ENCODE data around the gene LRRC26.

Gene LRRC26

DNA sequence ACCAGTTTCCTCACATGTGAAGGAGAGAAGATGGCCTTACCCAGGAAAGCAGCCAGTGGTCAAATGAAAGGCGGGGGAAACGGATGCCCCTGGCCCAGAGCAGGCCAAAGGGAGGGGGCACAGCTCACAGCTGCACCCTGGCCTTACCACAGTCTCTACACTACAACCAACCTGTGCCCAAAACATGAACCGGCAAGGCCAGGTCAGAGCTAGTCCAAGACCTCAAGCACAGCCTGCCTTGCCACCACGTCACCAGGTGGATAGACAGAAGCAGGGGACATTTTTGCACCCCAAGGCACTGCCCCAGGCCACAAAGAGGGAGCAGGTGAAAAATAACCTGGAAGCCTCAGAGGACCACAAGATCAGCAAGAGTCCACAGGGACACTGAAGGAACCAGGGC, 26.4 kb downstream of the LRRC26 start:
- no peak for TF ChIP-seq EZH2 (IDR thresholded peaks at IDR 0.05; ENCODE audit: borderline replicate concordance, low read depth, low read length, severe bottlenecking)
- TF ChIP-seq, protein P1, sequence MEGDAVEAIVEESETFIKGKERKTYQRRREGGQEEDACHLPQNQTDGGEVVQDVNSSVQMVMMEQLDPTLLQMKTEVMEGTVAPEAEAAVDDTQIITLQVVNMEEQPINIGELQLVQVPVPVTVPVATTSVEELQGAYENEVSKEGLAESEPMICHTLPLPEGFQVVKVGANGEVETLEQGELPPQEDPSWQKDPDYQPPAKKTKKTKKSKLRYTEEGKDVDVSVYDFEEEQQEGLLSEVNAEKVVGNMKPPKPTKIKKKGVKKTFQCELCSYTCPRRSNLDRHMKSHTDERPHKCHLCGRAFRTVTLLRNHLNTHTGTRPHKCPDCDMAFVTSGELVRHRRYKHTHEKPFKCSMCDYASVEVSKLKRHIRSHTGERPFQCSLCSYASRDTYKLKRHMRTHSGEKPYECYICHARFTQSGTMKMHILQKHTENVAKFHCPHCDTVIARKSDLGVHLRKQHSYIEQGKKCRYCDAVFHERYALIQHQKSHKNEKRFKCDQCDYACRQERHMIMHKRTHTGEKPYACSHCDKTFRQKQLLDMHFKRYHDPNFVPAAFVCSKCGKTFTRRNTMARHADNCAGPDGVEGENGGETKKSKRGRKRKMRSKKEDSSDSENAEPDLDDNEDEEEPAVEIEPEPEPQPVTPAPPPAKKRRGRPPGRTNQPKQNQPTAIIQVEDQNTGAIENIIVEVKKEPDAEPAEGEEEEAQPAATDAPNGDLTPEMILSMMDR (IDR thresholded peaks at IDR 0.05; ENCODE audit: borderline replicate concordance, extremely low read depth, low read length, poor library complexity, severe bottlenecking): no peak
- no peaks in the 10 kb centered on the region for H3K36me3 ChIP-seq (ENCODE audit: insufficient read depth, low read length)
- H3K27ac ChIP-seq (ENCODE audit: low read length): no peak overlapping the region
- peaks cover 23% of the 10 kb centered on the region for H4K20me1 ChIP-seq (ENCODE audit: insufficient read depth, low read length)
- H3K9me3 ChIP-seq (ENCODE audit: insufficient read depth, low read length, severe bottlenecking): no peaks in the 10 kb centered on the region
- peaks cover 18% of the 10 kb centered on the region for H3K4me1 ChIP-seq (ENCODE audit: insufficient read depth, low read length)
- no peak overlapping the region for H3K4me2 ChIP-seq (ENCODE audit: insufficient read depth, low read length)
- no peaks in the 10 kb centered on the region for H3K27me3 ChIP-seq (ENCODE audit: insufficient read depth, low read length, poor library complexity)
- no peak overlapping the region for H3K4me3 ChIP-seq (ENCODE audit: low read depth in 1 of 2, low read length in 2 of 2)
- no peak for ATAC-seq (ENCODE audit: insufficient read depth, low read depth)
- H3K9ac ChIP-seq (ENCODE audit: low read depth, low read length): no peak overlapping the region
- no peaks in the 10 kb centered on the region for H3K79me2 ChIP-seq (ENCODE audit: insufficient read depth, low read length)
- H2AFZ ChIP-seq (ENCODE audit: low read depth, low read length): no peak overlapping the region
- DNase-seq: no peak

DNA sequence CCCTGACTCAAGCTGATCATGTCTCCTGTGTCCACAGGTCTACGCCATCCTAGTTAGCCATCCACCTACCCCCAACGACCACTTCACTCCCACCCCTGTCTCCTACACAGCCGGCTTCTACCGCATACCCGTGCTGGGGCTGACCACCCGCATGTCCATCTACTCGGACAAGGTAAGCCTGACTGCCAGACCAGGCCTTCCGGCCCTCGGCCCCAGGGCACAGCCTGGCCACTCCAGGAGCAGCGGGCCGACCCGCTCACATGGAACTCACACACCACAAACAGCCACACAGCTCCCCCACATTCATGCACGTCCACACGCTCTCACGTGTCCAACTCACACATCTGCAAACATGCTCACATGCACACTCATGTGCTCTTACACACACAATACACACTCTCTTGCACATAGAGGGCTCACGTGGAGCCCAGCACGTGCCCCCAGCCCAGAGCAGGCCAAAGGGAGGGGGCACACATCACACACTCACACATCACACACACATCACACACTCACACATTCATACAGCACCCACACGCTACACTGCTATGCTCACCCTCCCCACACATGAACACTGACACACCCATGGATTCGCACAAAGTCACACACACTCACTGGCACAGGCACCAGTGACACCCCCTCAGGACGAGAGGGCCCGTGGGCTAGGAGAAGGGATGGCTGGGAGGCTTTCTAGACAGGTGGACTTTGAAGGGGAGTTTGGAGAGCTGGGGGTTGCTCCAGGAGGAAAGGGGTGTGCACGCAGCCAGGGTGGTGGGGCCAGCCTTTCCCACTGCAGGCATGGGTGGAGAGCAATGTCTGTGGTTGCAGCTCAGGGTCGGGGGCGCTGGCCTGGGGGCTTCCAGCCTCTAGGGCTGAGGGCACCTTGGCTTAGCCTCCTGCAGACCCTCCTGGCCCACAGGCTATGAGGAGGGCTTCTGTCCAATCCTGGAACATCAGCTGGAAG, 27.6 kb downstream of the LRRC26 start:
- H3K9me3 ChIP-seq (ENCODE audit: insufficient read depth, low read length, severe bottlenecking): no peaks in the 10 kb centered on the region
- H3K9ac ChIP-seq (ENCODE audit: low read depth, low read length): no peak overlapping the region
- peaks cover 18% of the 10 kb centered on the region for H3K4me1 ChIP-seq (ENCODE audit: insufficient read depth, low read length)
- peaks cover 23% of the 10 kb centered on the region for H4K20me1 ChIP-seq (ENCODE audit: insufficient read depth, low read length)
- no peaks in the 10 kb centered on the region for H3K36me3 ChIP-seq (ENCODE audit: insufficient read depth, low read length)
- ATAC-seq (ENCODE audit: insufficient read depth, low read depth) (no peak), DNase-seq (no peak)
- no peak overlapping the region for H3K27ac ChIP-seq (ENCODE audit: low read length)
- no peaks in the 10 kb centered on the region for H3K79me2 ChIP-seq (ENCODE audit: insufficient read depth, low read length)
- no peak overlapping the region for H2AFZ ChIP-seq (ENCODE audit: low read depth, low read length)
- TF ChIP-seq, protein P1 (IDR thresholded peaks at IDR 0.05; ENCODE audit: borderline replicate concordance, extremely low read depth, low read length, poor library complexity, severe bottlenecking): no peak
- TF ChIP-seq EZH2 (IDR thresholded peaks at IDR 0.05; ENCODE audit: borderline replicate concordance, low read depth, low read length, severe bottlenecking): no peak
- H3K4me2 ChIP-seq (ENCODE audit: insufficient read depth, low read length): no peak overlapping the region
- H3K27me3 ChIP-seq (ENCODE audit: insufficient read depth, low read length, poor library complexity): no peaks in the 10 kb centered on the region
- H3K4me3 ChIP-seq (ENCODE audit: low read depth in 1 of 2, low read length in 2 of 2): no peak overlapping the region

DNA sequence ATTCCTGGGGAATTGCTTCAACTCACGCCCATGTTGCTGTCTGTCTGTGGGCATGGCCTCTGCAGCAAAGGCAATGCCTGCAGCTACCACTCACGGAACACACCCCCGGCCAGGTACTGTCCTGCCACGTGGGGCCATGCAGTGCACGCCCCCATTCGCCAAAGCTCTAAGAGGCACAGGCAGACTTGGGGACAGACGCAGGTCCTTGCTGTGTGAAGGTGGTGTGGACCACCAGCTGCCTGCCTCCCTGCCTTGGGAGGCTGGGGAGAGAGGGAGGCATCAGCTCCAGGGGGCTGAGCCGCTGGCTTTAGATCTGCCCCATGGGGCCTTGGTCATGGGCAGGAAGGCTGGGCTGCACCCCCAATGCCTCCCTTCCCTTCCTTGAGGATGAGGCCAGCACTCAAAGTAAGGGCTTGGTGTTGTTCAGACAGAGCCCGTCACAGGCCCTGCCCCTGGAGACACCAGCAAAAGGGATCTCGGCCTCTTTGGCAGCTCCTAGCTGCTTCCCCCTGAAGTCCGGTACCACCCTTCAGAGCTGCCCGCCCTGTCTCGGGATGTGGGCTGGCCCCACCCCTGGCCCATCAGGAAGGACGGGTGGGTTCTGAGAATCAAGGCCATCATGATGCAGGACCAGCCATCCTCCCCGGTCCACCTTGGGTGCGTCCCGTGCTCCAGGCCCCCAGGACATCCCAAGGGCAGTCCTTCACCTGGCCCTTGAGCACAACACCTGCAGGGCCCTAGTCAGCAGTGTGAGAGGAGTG, 28.6 kb downstream of the LRRC26 start:
- no peak overlapping the region for H3K27ac ChIP-seq (ENCODE audit: low read length)
- H3K36me3 ChIP-seq (ENCODE audit: insufficient read depth, low read length): no peaks in the 10 kb centered on the region
- no peaks in the 10 kb centered on the region for H3K27me3 ChIP-seq (ENCODE audit: insufficient read depth, low read length, poor library complexity)
- no peak overlapping the region for H3K4me2 ChIP-seq (ENCODE audit: insufficient read depth, low read length)
- ATAC-seq (ENCODE audit: insufficient read depth, low read depth) (no peak; the same call in 1 of the 3 replicates), DNase-seq (no peak)
- H3K79me2 ChIP-seq (ENCODE audit: insufficient read depth, low read length): no peaks in the 10 kb centered on the region
- no peak overlapping the region for H2AFZ ChIP-seq (ENCODE audit: low read depth, low read length)
- peaks cover 23% of the 10 kb centered on the region for H4K20me1 ChIP-seq (ENCODE audit: insufficient read depth, low read length)
- H3K4me3 ChIP-seq (ENCODE audit: low read depth in 1 of 2, low read length in 2 of 2): no peak overlapping the region
- H3K9me3 ChIP-seq (ENCODE audit: insufficient read depth, low read length, severe bottlenecking): no peaks in the 10 kb centered on the region
- H3K4me1 ChIP-seq (ENCODE audit: insufficient read depth, low read length): peaks cover 18% of the 10 kb centered on the region
- TF ChIP-seq EZH2 (IDR thresholded peaks at IDR 0.05; ENCODE audit: borderline replicate concordance, low read depth, low read length, severe bottlenecking): no peak
- TF ChIP-seq, protein P1 (IDR thresholded peaks at IDR 0.05; ENCODE audit: borderline replicate concordance, extremely low read depth, low read length, poor library complexity, severe bottlenecking): no peak
- H3K9ac ChIP-seq (ENCODE audit: low read depth, low read length): no peak overlapping the region
